Measurements from ENCODE around the gene C19orf44.
"Not testable (repeated sequence)": the region's sequence is repeated elsewhere in the genome, so short reads cannot be mapped to it uniquely, and the experiment has no call there.

Gene C19orf44

DNA sequence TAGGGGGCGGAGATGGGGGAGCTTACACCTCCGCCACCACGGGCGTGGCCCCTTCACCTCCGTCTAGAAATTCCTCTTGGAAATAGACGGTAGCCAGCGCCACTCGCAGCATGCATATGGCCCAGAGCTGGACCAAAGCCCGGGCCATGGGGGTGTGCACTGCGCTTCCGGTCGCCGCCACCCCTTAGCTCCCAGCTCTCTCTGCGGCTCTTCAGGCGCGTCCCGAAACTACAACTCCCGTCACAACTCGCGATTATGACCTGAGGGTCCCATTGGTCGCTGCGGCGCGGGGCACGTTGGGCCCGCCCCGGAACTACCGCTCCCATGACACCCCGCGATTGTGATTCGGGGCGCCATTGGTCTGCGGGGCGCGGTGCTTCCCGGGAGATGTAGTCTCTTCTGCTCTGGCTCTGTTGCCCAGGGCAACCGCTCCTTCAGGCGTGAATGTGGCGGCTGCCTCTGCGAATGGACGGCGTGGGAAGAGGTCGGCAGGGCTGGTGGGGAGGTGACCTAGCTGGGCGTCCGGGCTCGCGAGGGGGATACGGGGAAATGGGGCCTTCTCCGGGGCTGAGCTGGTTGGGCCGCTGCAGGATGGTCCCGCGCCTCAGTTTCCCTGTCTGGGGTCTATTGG, at the start of gene C19orf44, which contains the start of gene CALR3:
C19orf44 (plus strand) TSS at position 413 of the 631 bp plus-strand sequence. CDS start 4,399 bp downstream, outside the sequence.
CALR3 (minus strand) TSS at position 186 of the 631 bp plus-strand sequence; CDS start at position 148, 38 bp downstream.
- peak; percentile 91 to 93 for DNase-seq (ENCODE audit: low read depth in 2 of 2)

DNA sequence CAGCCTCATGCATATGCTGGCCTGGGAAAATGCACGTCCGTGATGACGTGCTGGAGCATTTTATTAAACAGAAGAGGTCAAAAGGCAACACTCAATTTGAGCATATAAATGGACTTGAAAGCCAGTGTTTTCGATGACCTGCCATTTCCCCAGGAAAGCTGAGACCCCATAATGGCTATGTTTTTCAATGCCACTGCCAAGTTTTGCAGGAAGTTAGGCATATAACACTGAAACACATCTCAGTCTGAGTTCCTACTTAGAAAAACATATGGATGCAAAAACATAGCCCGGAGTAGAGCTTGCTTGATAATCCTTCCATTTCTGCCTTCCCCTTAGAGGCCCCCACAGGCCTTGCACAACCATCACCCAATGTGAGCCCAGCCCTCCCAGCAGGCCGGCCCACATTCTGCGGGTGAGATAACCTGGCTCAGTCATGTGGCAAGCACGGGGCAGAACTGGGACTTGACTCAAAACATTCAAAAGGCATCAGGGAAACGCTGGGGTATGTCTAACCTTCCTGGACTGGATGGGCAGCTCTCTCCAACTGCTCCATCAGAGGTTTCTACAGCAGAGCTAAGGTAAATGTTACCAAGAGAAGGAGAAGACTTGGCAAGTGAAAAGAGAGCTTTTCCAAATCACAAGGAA, 49.3 kb upstream of the C19orf44 start:
- DNase-seq (ENCODE audit: low read depth in 2 of 2): peak; percentile 9 to 24

DNA sequence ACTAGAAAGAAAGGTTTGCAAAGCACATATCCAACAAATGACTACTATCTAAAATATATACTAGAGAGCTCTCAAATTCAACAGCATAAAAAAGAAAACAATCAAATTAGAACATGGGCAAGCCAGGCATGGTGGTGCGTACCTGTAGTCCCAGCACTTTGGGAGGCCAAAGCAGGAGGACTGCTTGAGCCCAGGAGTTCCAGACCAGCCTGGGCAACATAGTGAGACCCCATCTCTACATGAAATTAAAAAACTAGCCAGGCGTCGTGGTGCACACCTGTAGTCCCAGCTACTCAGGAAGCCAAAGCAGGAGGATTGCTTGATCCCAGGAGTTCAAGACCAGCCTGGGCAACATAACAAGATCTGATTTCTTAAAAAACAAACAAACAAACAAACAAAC, 47.3 kb upstream of the C19orf44 start:
- not testable (repeated sequence) for DNase-seq (ENCODE audit: low read depth in 2 of 2)

DNA sequence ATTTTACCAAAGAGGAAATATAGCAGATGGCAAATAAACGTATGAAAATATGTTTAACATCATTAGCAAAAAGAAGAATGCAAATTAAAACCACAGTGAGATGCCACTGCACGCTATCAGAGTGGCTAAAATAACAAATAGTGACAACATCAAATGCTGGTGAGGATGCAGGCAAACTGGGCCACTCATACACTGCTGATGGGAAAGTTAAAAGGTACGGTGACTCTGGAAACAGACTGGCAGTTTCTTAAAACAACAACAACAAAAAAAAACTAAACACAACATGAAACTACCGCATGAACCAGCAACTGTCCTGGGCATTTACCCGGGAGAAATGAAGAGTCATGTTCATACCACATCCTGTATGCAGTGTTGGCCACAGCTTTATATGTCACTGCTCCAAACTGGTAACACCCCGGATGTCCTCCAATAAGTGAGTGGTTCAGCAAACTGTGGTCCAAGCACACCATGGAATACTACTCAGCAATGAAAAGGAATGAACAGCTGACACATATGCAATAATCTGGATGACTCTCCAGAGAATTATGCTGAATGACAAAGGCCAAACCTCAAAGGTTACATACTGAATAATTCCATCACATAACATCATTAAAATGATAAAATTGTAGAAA, 46.7 kb upstream of the C19orf44 start:
- DNase-seq (ENCODE audit: low read depth in 2 of 2): no peak

DNA sequence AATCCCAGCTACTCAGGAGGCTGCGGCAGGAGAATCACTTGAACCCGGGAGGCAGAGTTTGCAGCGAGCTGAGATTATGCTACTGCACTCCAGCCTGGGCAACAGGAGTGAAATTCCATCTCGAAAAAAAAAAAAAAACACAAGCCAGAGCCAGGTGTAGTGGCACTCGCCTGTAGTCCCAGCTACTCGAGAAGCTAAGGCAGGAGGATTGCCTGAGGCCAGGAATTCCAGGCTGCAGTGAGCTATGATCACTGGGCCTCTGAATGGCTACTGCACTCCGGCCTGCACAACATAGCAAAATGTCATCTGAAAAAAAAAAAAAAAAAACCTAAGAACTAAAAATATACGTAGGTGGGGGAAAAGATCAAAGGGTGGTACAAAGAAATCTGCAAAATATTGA, 43.9 kb upstream of the C19orf44 start:
- no peak for DNase-seq (ENCODE audit: low read depth in 2 of 2)

DNA sequence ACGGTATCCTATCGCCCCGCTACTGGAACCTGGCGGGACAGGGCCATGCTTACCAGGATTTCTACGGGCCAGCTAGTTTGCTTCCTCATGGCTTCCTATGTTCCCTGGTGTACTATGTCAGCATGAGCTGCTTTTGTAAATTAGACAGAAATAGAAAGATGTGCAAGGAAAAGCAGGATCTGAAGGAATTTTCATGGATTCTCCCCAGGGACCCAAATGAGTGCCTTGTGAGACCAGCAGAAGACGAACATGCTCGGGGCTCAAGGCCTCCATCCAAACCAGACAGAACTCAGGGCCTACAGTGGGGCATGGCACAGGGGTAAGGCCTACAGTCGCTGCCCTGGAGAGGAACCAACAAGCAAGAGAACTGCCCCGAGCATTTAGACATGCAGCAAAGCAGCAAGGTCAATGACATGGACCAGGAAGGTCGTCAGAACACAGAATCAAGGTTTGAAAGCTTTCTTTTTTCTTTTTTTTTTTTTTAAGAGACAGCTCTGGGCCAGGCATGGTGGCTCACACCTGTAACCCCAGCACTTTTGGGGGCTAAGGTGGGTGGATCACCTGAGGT, 41.8 kb upstream of the C19orf44 start:
- no peak for DNase-seq (ENCODE audit: low read depth in 2 of 2)

DNA sequence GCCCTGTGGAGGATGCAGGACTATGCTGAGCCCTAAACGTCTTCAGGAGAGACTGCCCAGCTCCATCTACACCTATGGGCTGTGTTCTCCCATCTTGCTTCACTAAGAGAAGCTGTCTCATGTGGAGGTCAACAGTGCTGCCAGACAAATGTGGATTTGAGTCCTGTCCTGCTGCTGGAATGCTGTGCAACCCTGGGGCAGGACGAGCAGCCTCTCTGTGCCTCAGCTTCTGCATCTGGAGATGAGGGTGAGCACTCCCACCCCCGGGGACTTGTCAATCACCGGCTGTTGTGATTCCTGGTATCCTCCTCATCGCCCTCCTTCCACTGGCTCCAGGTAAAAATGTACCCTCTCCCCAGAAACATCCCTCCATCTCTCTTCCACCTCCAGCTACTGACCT, 40.7 kb upstream of the C19orf44 start:
- no peak for DNase-seq (ENCODE audit: low read depth in 2 of 2)

DNA sequence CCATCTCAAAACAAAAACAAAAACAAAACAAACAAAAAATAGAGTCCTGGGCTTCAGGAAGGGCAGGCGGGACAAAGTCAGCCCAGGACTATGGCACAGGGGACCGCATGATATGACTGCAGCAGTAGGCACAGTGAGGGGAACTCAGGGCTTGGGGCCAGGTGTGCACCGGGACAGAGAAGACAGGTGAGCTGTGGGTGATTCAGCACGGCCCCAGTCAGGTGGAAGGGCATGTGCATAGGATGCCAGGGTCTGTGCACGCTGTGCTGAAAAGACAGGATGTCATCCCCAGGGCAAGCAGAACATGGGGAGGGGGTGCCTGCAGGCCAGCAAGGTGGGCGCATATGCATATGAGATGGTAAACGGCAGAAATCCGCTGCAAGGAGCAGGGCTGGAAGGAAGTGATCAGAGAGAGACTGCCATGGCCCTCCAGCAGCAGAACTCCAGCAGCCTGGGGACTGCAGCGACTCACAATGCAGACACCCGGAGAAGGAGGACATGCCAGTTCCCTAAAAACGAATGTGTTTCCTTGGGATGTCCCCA, 39.5 kb upstream of the C19orf44 start:
- DNase-seq (ENCODE audit: low read depth in 2 of 2): no peak

DNA sequence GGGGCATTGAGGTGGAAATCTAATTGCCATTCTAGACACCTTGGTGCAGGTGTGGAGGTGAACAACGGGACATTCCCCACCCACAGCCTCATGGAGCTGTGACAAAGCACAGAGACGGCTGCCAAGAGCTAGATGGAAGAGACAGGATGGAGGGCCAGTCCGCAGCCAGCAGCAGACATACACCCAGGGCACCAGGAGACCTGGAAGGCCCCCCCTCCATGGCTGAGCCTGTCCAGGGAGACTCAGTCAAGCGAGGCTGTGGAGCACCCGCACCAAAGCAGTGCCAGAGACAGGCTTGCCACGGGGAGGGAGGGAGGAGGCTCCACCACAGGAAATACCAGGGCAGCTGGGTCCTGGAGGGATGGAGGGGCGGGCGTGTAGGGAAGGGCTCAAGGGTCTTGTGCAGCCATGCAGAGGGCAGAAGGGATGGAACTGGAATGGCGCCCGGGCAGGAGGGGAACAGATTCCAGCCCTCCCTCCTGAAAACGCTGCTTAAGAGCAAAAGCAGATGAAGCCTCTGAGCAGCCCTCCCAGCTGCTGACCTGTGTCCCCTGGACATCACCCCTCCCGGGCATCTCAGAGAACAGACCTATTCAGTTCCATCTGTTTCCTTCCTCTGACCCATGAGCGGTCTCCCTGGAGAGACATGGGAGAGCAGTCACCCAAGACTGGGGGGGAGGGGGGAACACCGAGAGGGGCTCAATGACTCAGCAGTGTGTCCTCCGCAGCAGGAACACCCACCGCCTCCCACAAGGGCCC, 38.8 kb upstream of the C19orf44 start:
- DNase-seq (ENCODE audit: low read depth in 2 of 2): no peak

DNA sequence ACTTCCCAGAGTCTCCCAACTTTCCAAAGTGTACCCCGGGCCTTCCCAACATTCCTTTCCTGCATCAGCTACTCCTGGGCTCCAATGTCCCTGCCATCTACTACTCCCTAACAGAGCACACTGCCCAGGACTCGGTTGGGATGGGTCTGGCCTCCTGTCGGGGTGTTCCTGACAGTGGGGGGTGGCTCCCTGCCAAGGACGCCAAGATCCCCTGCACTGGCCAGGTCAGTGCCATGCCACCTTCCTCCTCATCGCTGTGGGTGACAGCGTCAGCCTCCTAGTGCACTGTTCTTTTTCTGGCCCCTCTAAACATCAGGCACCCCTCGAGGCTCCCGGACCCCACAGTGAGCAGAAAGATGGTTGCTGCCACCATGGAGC, 38.3 kb upstream of the C19orf44 start:
- DNase-seq (ENCODE audit: low read depth in 2 of 2): no peak

DNA sequence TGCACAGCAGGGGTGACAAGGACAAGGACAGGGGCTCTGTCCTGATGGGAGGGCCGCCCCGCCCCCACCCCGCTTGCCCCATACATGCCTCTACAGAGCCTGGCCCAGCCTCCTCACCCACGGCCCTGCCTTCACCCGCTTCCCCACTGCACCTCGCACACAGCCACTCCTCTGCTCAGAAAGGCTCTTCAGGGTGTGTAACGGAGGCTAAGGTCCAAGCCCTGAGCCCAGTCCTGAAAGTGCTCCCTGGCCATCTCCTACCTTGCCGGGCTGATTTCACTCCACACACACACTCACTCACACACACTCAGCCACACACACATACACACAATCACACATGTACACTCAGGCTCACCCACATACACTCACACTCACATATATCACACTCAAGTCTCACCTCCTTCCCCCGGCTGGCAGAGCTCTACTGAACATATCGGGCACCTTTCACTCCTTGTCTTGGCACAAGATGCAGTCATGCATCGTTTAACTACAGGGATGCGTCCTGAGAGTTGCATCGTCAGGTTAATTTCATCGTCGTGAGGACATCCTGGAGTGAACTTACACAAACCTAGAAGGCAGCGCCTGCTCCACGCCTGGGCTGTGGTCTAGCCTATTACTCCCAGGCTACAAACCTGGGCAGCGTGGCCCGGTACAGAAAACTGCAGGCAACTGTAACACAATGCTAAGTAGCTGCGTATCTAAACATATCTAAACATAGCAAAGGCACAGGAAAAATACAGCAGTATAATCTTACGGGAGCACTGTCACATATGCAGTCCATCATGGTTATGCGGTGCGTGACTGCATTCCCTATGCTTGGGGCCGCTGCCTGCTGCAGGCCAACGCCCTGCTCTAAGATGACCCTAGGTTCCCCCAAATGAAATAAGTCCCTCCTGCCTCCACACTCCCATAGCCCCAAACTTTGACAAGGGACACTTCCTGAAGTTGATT, 37.5 kb upstream of the C19orf44 start:
- DNase-seq (ENCODE audit: low read depth in 2 of 2): no peak

DNA sequence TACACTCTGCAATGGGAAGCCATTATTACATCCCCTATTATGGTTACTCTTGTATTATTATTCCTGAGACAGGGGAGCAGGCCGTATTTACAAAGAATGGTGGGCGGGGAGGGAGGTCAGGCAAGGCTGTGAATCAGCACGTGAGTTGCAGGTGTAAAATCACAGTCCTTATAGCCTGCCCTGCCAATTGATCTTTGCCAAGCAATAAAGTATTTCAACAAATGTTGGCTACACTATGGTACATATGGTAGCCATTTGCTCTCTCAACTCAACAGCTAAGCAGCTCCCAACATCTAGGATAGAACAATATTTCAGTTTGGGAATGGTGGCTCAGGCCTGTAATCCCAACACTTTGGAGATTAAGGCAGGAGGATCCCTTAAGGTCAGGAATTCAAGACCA, 36.5 kb upstream of the C19orf44 start:
- no peak for DNase-seq (ENCODE audit: low read depth in 2 of 2)

DNA sequence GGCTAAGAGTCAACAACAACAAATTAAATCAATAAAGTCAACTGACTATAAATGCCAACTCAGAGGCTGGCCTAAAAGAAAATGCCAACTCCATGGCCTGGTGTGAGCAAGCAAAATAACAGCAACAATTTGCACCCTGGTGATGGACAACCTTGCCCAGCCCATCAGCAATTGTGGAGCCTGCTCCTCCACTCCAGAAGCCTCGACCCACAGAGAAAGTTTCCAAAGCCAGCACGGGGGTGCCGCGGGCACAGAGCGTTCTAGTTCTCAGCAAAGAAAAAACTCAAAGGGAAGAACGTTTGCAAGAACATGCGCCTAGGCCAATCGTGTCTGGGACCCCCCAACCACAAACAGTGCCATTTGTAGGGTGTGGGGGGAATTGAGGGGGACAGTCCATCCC, 35.7 kb upstream of the C19orf44 start:
- DNase-seq (ENCODE audit: low read depth in 2 of 2): no peak

DNA sequence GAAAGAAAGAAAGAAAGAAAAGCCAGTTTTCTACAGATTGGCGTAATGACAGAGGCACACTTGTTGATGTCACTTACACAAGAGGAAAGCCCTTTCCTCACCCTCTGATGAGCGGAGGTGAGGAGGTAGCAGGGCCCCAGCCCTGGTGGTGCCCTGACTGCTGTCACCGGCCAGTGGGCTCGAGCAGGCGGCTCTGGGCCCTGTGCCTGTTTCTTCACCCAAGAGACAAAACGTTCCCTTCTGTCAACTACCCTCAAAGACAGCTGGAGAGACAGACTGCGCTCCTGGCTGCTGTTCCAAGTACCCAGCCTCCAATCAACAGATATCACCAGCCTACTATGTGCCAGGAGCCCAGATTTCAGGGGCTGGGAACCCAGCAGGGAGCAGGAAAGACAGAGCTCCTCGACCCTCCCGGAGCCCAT, 34.6 kb upstream of the C19orf44 start:
- no peak for DNase-seq (ENCODE audit: low read depth in 2 of 2)

DNA sequence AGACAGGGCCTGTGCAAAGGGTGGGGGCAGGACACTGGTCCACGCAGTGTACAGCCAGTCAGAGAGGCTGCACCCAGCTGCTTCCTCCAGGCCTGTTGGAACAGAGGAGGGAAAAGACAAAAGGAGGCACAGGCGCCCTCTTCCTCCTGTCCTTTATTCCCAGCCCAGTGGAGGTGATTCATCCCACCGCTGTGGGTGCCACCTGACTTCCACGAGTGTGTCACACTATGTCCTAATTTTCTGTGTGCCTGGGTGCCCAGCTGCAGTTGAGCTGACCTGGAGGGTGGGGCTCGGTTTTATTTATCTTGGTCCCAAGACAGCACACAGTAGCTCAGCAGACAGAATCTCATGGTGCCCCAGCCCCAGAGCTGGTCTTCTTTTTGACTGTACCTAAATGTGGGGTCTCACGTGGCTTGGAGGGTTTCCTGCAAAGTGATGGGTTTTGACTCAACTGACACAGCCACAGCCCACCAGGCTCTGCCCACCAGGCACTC, 33.4 kb upstream of the C19orf44 start:
- DNase-seq (ENCODE audit: low read depth in 2 of 2): no peak

DNA sequence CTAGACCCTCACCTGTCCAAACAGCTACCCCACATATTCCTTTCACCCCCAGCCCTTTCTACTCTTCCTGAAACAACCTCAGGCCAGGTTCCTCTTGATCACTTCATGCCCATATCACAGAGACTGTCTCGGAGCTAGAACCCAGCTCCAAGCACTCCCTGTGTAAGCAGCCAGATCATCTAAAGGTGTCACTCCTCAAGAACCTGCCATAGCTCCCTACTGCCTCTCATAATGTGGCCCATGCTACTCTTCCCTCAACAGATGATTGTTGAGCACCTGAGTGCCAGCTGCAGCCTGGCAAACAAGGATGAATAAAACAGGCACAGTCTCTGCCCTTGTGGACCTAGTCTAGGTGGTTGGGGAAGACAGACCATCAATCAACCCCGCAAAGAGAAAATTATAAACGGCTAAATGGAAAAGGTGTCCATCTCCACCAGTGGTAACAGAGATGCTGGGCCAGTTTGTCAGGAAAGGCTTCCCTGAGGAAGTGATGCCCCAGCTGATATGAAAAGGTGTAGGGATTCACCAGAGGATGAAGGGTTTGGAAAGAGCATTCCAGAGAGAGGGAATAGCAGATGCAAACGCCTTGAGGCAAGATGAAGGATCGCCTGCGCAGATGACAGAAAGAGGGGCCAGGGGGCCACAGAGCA, 32.7 kb upstream of the C19orf44 start:
- DNase-seq (ENCODE audit: low read depth in 2 of 2): no peak

DNA sequence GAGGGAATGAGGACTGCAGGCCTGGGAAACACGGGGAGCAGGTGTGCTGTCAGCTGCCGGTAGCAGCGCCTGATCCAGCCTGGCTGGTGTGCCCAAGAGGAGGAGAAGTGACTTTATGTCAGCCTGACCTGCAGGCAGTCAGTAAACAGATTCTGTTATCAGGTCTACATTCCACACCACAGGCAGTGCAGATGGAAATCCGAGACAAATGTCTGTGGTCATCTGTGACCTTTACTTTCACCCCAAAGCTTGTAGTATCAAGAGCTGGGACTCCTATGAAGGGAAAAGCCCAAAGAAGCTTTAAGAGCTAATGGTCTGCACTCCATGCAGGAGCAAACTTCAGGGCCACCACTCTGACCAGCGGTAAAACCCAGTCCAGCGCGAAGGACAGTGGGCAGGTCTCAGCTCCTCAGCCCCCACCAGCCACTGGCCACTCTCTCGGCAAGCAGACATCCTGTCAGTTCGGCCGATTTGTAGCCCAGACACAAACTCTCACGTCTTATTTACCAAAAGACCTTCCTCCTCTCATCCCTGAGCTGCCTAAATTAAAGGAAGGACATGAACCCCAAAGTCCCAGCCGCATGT, 32.1 kb upstream of the C19orf44 start:
- DNase-seq (ENCODE audit: low read depth in 2 of 2): no peak

DNA sequence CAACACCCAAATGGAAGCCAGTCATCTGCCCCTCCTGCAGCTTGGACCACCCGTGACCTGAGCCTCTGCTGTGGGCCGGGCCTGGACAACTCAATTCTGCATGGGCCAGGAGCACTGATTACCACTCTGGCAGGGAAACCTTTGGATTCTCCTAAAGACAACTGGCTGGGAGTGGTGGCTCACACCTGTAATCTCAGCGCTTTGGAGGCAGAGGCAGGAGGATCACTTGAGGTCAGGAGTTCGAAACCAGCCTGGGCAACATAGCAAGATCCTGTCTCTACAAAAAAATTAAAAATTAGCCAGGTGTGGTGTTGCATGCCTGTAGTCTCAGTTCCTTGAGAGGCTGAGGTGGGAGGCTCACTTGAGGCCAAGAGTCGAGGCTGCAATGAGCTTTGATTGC, 31.0 kb upstream of the C19orf44 start:
- DNase-seq (ENCODE audit: low read depth in 2 of 2): no peak

DNA sequence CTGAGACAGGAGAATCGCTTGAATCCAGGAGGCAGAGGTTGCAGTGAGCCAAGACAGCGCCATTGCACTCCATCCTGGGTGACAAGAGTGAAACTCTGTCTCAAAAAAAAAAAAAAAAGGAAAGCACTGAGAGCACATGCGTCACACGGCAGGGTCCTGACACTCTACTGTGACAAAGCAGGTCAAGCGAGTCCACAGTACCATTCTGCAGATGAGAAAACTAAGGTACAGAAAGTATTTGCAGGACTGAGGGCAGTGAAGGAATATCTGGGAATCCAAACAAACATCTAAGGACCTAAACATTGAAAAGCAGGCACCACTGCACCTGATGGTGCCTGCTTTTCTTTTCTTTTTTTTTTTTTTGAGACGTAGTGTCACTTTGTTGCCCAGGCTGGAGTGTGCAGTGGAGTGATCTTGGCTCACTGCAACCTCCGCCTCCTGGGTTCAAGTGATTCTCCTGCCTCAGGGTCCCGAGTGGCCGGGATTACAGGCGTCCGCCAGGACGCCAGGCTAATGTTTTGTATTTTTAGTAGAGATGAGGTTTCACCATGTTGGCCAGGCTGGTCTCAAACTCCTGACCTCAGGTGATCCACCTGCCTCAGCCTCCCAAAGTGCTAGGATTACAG, 29.3 kb upstream of the C19orf44 start:
- not testable (repeated sequence) for DNase-seq (ENCODE audit: low read depth in 2 of 2)
